Naive thymus-derived CD8-positive, alpha-beta T cell (primary cell): ENCODE results near the gene DSCAML1. TPM values are rescaled to one million over a fixed set of nuclear protein-coding genes. Genes with fewer than 3 reads are reported as not detected.

Experiments
- ATAC-seq, 2 donors: fragments of 150-1000 bp; cut with Tn5 transposase in 1 of 2; sonication (Bioruptor Pico), chemical (Tn5 transposase) in 1 of 2; 1 replicate in 1 of 2; 2 replicates in 1 of 2; pipeline ENCODE4 v1.10.0; 2021; ENCODE audit warnings: mild to moderate bottlenecking in 2 of 2, moderate library complexity in 2 of 2
- POLR2A ChIA-PET: fragments of 350-600 bp; sonication (Branson Sonifier 250); formaldehyde crosslinking; loops from one replicate; lab custom pipeline; 2021; ENCODE audit warnings: antibody characterized with exemption; lab: Charles Lee
- DNase-seq, 10 donors: peaks; one replicate each; pipeline versions ENCODE4 v3.0.0 to v3.0.0-alpha.2; 2020 to 2022
- H3K27ac Mint-ChIP-seq, 10 donors: one replicate each; pipeline ENCODE4 v1.8.0; 2020 to 2022; ENCODE audit warnings: mild to moderate bottlenecking in 10 of 10, mixed read lengths in 10 of 10, moderate library complexity in 4 of 10, inconsistent platforms in 1 of 10
- H3K27me3 Mint-ChIP-seq, 5 donors: one replicate each; pipeline ENCODE4 v1.8.0; 2021 to 2022; ENCODE audit warnings: mixed read lengths in 5 of 5
- H3K36me3 Mint-ChIP-seq, 3 donors: one replicate each; pipeline ENCODE4 v1.8.0; 2020 to 2022; ENCODE audit warnings: mixed read lengths in 3 of 3, mild to moderate bottlenecking in 2 of 3, inconsistent platforms in 1 of 3
- H3K4me1 Mint-ChIP-seq, 4 donors: one replicate each; pipeline ENCODE4 v1.8.0; 2021 to 2022; ENCODE audit warnings: mixed read lengths in 4 of 4
- H3K4me3 Mint-ChIP-seq, 10 donors: one replicate each; pipeline ENCODE4 v1.8.0; 2020 to 2022; ENCODE audit warnings: mild to moderate bottlenecking in 10 of 10, mixed read lengths in 10 of 10, moderate library complexity in 6 of 10, inconsistent platforms in 1 of 10
- H3K9me3 Mint-ChIP-seq, 9 donors: one replicate each; pipeline ENCODE4 v1.8.0; 2020 to 2022; ENCODE audit warnings: mixed read lengths in 9 of 9, mild to moderate bottlenecking in 3 of 9, inconsistent platforms in 1 of 9, moderate library complexity in 1 of 9
- polyA plus RNA-seq, 3 donors: library from polyadenylated mRNA; unstranded; fragments of 300-500 nt; fragmentation: Illumina TruSeq; gene quantifications; one replicate each; pipeline ENCODE4 v1.2.3, GENCODE V29; 2021
- total RNA-seq, 8 experiments: library from RNA in 2 of 8; stranded (reverse) in 2 of 8; gene quantifications; one replicate each; pipeline ENCODE4 v1.2.3 and lab custom pipeline; 2021 to 2026

Gene DSCAML1
- total and polyA plus RNA-seq, 5 experiments from 2014 or later, result 0.12 to 2.1 (median 0.15) TPM

DNA sequence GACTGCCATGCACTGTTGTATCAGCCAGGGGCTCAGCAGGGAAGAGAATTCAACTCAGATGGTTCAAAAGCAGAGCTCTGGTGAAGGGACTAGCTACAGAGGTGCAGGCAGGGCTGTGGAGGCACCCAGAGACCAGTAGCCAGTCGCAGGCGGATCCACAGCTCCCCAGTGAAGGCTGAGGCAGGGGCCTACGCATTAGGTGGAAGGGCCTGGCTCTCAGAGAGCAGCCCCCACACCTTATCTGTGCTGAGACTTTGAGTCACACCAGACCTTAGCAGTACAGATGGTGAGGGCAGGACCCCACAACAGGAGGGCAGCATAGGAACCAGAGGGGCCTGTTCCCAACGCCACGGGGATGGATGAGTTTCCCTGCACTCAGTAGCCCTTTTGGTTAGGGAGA, 189.6 kb downstream of the DSCAML1 start:
- POLR2A ChIA-PET, result no interaction called here
- no peaks in the 10 kb centered on the region for H3K9me3 Mint-ChIP-seq
- H3K27ac Mint-ChIP-seq, result no peak overlapping the region
- H3K4me1 Mint-ChIP-seq, result peaks cover 4 to 7% (median 6%) of the 10 kb centered on the region in 4 donors
- H3K36me3 Mint-ChIP-seq, result no peaks in the 10 kb centered on the region
- no peak for DNase-seq
- no peak for ATAC-seq
- H3K27me3 Mint-ChIP-seq, result peaks cover 0 to 11% (median 0%) of the 10 kb centered on the region in 5 donors
- no peak overlapping the region for H3K4me3 Mint-ChIP-seq

GRCh38 chr11:117606790-117607189, 190.2 kb downstream of the DSCAML1 start:
- Mint-ChIP-seq H3K27ac (no peak overlapping the region), H3K36me3 (no peaks in the 10 kb centered on the region), H3K4me1 (peaks cover 4 to 7% (median 6%) of the 10 kb centered on the region in 4 donors), H3K27me3 (peaks cover 0 to 12% (median 0%) of the 10 kb centered on the region in 5 donors), H3K4me3 (no peak overlapping the region), H3K9me3 (no peaks in the 10 kb centered on the region)
- DNase-seq (no peak), ATAC-seq (no peak)
- POLR2A ChIA-PET, result no interaction called here

DNA sequence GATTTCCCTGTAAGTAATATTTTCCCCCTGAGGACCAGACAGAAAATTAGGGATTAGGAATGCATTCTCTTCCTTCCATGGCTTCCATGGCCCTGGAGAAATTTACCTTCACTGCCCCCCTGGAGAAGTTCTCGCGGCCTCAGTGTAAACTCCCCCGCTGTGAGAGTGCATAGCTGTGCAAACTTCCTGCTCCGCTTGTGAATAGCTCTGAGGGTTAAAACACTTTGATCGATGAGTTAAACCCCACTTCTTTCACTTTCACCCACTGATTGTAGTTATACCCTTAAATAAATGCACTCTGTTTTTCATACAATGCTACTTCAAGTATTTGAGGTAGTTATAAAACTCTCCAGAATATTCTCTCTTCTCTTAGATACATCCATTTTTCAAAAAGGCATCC, 190.8 kb downstream of the DSCAML1 start:
- no peaks in the 10 kb centered on the region for H3K9me3 Mint-ChIP-seq
- H3K27ac Mint-ChIP-seq, result peak overlapping the region in 1 of 10 donors; percentile 55
- H3K27me3 Mint-ChIP-seq, result peaks cover 0 to 12% (median 0%) of the 10 kb centered on the region in 5 donors
- ATAC-seq (no peak), DNase-seq (no peak)
- peaks cover 4 to 7% (median 6%) of the 10 kb centered on the region in 4 donors for H3K4me1 Mint-ChIP-seq
- POLR2A ChIA-PET, result no interaction called here
- no peaks in the 10 kb centered on the region for H3K36me3 Mint-ChIP-seq
- H3K4me3 Mint-ChIP-seq, result peak overlapping the region in 1 of 10 donors; percentile 4

GRCh38 chr11:117605331-117605730, 191.7 kb downstream of the DSCAML1 start:
- Mint-ChIP-seq H3K4me1 (peaks cover 4 to 7% (median 6%) of the 10 kb centered on the region in 4 donors), H3K9me3 (no peaks in the 10 kb centered on the region), H3K36me3 (no peaks in the 10 kb centered on the region), H3K4me3 (no peak overlapping the region), H3K27ac (no peak overlapping the region), H3K27me3 (peaks cover 0 to 19% (median 3%) of the 10 kb centered on the region in 5 donors)
- no peak for DNase-seq
- POLR2A ChIA-PET, result no interaction called here
- no peak for ATAC-seq

DNA sequence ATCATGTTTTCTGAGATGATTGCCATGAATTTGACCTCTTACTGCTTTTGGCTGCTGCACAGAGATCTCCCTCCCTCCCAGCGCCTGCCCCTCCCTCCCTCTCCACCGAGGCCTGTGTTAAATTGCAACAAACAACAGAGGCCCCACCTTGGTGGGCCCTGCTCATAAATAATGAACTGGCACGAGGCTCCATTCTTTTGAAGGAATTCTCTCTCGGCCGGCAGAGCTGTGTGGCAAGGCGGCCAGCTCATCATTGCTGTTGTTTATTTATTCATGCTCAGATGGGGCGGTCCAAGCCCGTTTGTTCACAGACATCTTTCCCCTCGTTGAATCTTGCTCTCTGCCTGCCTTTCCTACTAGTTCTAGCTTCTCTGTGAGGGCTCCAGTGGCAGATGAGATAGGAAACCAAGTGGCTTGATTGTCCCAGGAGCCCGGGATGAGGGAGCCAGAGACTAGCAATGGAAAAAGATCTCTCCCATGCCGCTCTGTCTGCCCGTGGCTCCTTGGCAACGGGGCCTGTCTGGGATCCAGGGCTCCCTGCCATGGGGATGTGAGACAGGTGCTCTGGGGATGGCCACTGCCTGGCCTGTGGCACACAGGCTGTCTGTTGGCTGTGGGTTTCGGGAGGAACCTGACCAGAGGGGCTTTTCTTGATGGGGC, 192.6 kb downstream of the DSCAML1 start:
- H3K27me3 Mint-ChIP-seq, result peaks cover 1 to 28% (median 9%) of the 10 kb centered on the region in 5 donors
- DNase-seq, result no peak
- no peak overlapping the region for H3K4me3 Mint-ChIP-seq
- peak overlapping the region in 1 of 10 donors; percentile 40 for H3K27ac Mint-ChIP-seq
- H3K36me3 Mint-ChIP-seq, result no peaks in the 10 kb centered on the region
- H3K4me1 Mint-ChIP-seq, result peaks cover 4 to 7% (median 6%) of the 10 kb centered on the region in 4 donors
- no peak for ATAC-seq
- POLR2A ChIA-PET, result no interaction called here
- no peaks in the 10 kb centered on the region for H3K9me3 Mint-ChIP-seq

GRCh38 chr11:117603932-117604331, 193.1 kb downstream of the DSCAML1 start:
- H3K27ac Mint-ChIP-seq, result no peak overlapping the region
- DNase-seq (no peak), ATAC-seq (no peak)
- H3K27me3 Mint-ChIP-seq, result peaks cover 4 to 33% (median 11%) of the 10 kb centered on the region in 5 donors
- H3K9me3 Mint-ChIP-seq, result no peaks in the 10 kb centered on the region
- H3K36me3 Mint-ChIP-seq, result no peaks in the 10 kb centered on the region
- H3K4me3 Mint-ChIP-seq, result no peak overlapping the region
- POLR2A ChIA-PET, result no interaction called here
- H3K4me1 Mint-ChIP-seq, result peaks cover 4 to 7% (median 6%) of the 10 kb centered on the region in 4 donors

DNA sequence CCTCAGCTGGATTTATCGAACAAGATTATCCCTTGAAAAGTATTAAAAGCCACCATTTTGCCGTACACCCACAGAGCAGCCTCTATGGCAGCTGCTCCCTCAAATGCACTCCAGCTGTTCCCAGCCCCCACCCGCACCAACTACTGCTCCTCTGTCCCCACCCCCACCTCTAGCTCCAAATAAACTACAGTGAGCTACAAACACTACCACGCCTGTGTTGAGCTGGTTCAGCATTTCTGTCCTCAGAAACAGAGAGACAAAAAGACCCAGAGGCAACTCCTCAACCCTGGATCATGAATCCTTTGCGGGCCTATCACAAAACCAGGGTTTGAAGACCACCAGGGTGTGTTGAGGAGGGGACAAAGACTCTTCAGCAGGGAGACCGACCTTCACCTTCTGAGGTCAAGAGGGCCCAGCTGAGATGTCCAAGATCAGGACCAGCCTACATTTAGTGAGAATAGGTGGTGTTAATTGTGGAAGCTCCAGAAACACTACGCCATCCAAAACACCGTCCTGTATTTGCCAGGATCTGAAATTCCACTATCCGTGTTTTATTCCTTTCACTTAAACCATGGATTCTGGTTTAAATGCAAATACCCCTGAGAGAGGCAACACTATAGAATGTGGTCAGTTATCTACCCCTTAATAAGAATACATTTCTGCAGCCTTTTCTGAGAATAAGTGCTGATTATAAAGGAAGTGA, 195.9 kb downstream of the DSCAML1 start:
- no peak for ATAC-seq
- H3K27me3 Mint-ChIP-seq, result peaks cover 7 to 57% (median 18%) of the 10 kb centered on the region in 5 donors
- no peak overlapping the region for H3K4me3 Mint-ChIP-seq
- DNase-seq, result no peak
- no peak overlapping the region for H3K27ac Mint-ChIP-seq
- POLR2A ChIA-PET, result no interaction called here
- H3K9me3 Mint-ChIP-seq, result no peaks in the 10 kb centered on the region
- H3K36me3 Mint-ChIP-seq, result no peaks in the 10 kb centered on the region
- peaks cover under 1 to 2% (median under 1%) of the 10 kb centered on the region in 4 donors for H3K4me1 Mint-ChIP-seq

DNA sequence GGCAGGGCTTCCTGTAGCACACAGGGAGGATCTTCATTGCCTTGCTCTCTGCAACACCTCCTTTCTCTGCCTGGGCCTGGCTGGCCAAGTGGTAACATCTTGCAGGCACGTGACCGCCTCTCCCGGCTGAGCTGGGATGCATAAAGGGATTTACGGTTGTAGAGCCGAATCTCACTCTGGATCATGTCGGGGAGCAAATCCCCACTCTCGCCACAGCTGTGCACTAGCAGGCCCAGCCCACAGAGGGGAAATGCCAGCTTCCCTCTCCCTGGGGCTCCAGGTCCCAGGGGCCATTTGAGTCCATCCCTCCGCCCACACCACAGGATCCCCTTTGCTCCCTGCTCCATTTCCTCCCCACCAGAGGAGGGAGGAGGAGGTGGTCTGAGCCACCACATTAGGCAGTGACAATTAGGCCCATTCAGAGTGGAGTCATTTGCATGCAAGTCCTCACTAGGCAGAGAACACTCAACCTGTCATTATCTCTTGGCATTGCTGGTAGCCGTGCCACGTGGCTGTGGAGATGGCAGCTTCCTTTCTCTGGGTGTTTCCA, 196.7 kb downstream of the DSCAML1 start:
- no peak for DNase-seq
- POLR2A ChIA-PET, result no interaction called here
- H3K36me3 Mint-ChIP-seq, result no peaks in the 10 kb centered on the region
- no peak for ATAC-seq
- no peak overlapping the region for H3K27ac Mint-ChIP-seq
- H3K4me3 Mint-ChIP-seq, result no peak overlapping the region
- no peaks in the 10 kb centered on the region for H3K4me1 Mint-ChIP-seq
- peaks cover 7 to 62% (median 19%) of the 10 kb centered on the region in 5 donors for H3K27me3 Mint-ChIP-seq
- no peaks in the 10 kb centered on the region for H3K9me3 Mint-ChIP-seq

- Mint-ChIP-seq H3K4me3 (no peak overlapping the region), H3K27me3 (peaks cover 10 to 72% (median 23%) of the 10 kb centered on the region in 5 donors), H3K27ac (peak overlapping the region in 1 of 10 donors; percentile 26), H3K9me3 (no peaks in the 10 kb centered on the region), H3K36me3 (no peaks in the 10 kb centered on the region), H3K4me1 (peaks cover 0 to 2% (median 0%) of the 10 kb centered on the region in 4 donors)
- DNase-seq (peak in 5 of 10 donors; percentile 7 to 39 (median 18)), ATAC-seq (no peak)
- POLR2A ChIA-PET, result no interaction called here
Measured at GRCh38 chr11:117597071-117597470, 199.9 kb downstream of the DSCAML1 start.

DNA sequence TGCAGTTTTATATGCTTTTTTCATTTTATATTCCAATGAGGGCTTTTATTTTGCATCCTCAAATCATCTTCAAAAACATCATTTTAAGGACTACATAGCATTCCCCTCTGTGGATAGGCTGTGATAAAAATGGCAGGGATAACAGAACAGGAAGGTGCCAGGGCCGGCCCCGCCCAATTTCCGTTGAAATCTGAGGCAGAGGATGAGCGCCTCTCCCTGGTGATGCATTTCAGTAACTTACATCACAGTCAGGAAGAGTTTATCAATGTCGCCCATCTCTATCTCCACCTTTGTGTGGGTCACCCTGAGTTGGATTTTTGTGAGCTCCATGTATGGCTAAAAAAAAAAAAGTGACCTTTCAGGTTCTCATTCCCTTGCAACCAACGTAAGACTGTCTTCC, 201.6 kb downstream of the DSCAML1 start:
- Mint-ChIP-seq H3K4me1 (peaks cover 0 to 2% (median 0%) of the 10 kb centered on the region in 4 donors), H3K27ac (no peak overlapping the region), H3K4me3 (no peak overlapping the region), H3K27me3 (peaks cover 10 to 56% (median 21%) of the 10 kb centered on the region in 5 donors), H3K9me3 (no peaks in the 10 kb centered on the region), H3K36me3 (no peaks in the 10 kb centered on the region)
- no peak for ATAC-seq
- POLR2A ChIA-PET, result no interaction called here
- no peak for DNase-seq

GRCh38 chr11:117594721-117595120, 202.3 kb downstream of the DSCAML1 start:
- Mint-ChIP-seq H3K27ac (no peak overlapping the region), H3K9me3 (no peaks in the 10 kb centered on the region), H3K27me3 (peaks cover 10 to 49% (median 16%) of the 10 kb centered on the region in 5 donors), H3K4me1 (peaks cover 0 to 2% (median 0%) of the 10 kb centered on the region in 4 donors), H3K36me3 (no peaks in the 10 kb centered on the region), H3K4me3 (no peak overlapping the region)
- POLR2A ChIA-PET, result no interaction called here
- ATAC-seq (no peak), DNase-seq (no peak)

DNA sequence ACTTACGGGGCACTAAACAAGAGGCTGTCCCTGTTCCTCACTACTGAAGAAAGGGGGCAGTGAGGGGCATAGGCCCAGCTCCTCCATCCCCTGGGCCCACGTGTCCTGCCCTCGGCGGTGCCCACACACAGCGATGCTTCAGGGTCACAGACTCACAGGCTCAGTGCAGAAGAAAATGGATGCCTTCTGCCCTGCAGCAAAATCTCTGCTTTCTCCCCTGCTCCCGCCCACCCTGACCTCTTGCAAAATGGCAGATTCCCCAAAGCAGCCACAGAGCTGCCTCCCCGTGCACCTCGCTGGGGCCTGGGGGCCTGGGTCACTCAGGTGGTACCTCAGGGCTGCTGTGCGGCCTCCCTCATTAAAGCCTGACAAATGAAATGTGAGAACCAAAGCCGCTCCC, 204.0 kb downstream of the DSCAML1 start:
- no peak for ATAC-seq
- H3K36me3 Mint-ChIP-seq, result no peaks in the 10 kb centered on the region

More for the DNA sequence above, 204.0 kb downstream of the DSCAML1 start:
- H3K4me3 Mint-ChIP-seq, result no peak overlapping the region
- H3K27ac Mint-ChIP-seq, result no peak overlapping the region
- H3K9me3 Mint-ChIP-seq, result no peaks in the 10 kb centered on the region
- POLR2A ChIA-PET, result no interaction called here
- DNase-seq, result no peak
- peaks cover 0 to 2% (median 0%) of the 10 kb centered on the region in 4 donors for H3K4me1 Mint-ChIP-seq
- peaks cover 5 to 32% (median 12%) of the 10 kb centered on the region in 5 donors for H3K27me3 Mint-ChIP-seq
